NCI-H146 (cell line): ENCODE data around the gene SNRPA.
"Not testable (repeated sequence)": the region's sequence is repeated elsewhere in the genome, so short reads cannot be mapped to it uniquely, and the experiment has no call there.

Source experiments
- DNase-seq: peaks from one replicate; lab custom pipeline; 2025; lab: John Stamatoyannopoulos, UW

SNRPA gene

GRCh38 chr19:40777645-40777936 is 26.6 kb downstream of the SNRPA start:
- no peak for DNase-seq

- peak; percentile 100 for DNase-seq
Observed at GRCh38 chr19:40777937-40778705, 27.1 kb downstream of the SNRPA start, which contains the start of gene RAB4B. Gene RAB4B (plus strand): TSS chr19:40778247. CDS start chr19:40778376, 129 bp downstream.

GRCh38 chr19:40778706-40779284 is 27.8 kb downstream of the SNRPA start:
- DNase-seq = no peak

- DNase-seq = no peak
Observed at GRCh38 chr19:40780582-40780981, 29.6 kb downstream of the SNRPA start.

- DNase-seq = no peak
Observed at GRCh38 chr19:40781140-40781539, 30.1 kb downstream of the SNRPA start.

GRCh38 chr19:40783711-40784110 is 32.7 kb downstream of the SNRPA start:
- no peak for DNase-seq

- DNase-seq = not testable (repeated sequence)
Observed at GRCh38 chr19:40784146-40784545, 33.1 kb downstream of the SNRPA start.

GRCh38 chr19:40785526-40785925 is 34.5 kb downstream of the SNRPA start:
- no peak for DNase-seq

- DNase-seq = no peak
Observed at GRCh38 chr19:40786060-40787037, 35.3 kb downstream of the SNRPA start.

- no peak for DNase-seq
Observed at GRCh38 chr19:40791349-40791748, 40.3 kb downstream of the SNRPA start.

- DNase-seq = no peak
Observed at GRCh38 chr19:40791996-40792395, 41.0 kb downstream of the SNRPA start.

GRCh38 chr19:40797166-40797962 is 46.4 kb downstream of the SNRPA start:
- no peak for DNase-seq

- DNase-seq = peak; percentile 85
Observed at GRCh38 chr19:40797963-40798682, 47.1 kb downstream of the SNRPA start.

GRCh38 chr19:40798683-40799557 is 47.9 kb downstream of the SNRPA start, which contains the start of gene EGLN2:
Gene EGLN2 (plus strand): TSS chr19:40799191. CDS start chr19:40800573, 1,382 bp downstream.
- peak; percentile 100 for DNase-seq

- peak; percentile 57 for DNase-seq
Observed at GRCh38 chr19:40799558-40800338, 48.7 kb downstream of the SNRPA start.

GRCh38 chr19:40800339-40800996 is 49.5 kb downstream of the SNRPA start:
- DNase-seq = no peak

- no peak for DNase-seq
Observed at GRCh38 chr19:40800997-40801377, 50.0 kb downstream of the SNRPA start.

GRCh38 chr19:40801426-40802299 is 50.7 kb downstream of the SNRPA start:
- DNase-seq = no peak
